NCI-H226 (cell line): Measurements from ENCODE around the gene C2CD4A.
"Not testable (repeated sequence)": the region's sequence is repeated elsewhere in the genome, so short reads cannot be mapped to it uniquely, and the experiment has no call there.

Experiments
- DNase-seq: peaks from one replicate; pipeline ENCODE4 v3.0.0-alpha.2; 2015

The C2CD4A gene

GRCh38 chr15:62066663-62067447 is at the start of gene C2CD4A:
Gene C2CD4A, plus strand, starts transcription at chr15:62066977. Its CDS starts 637 bp downstream, at chr15:62067614.
- DNase-seq: peak; percentile 39

GRCh38 chr15:62020576-62021160 is 46.1 kb upstream of the C2CD4A start:
- peak; percentile 17 for DNase-seq

- DNase-seq: peak; percentile 12
These were observed 44.7 kb upstream of the C2CD4A start for GRCh38 chr15:62021991-62022600.

- no peak for DNase-seq
These were observed 40.1 kb upstream of the C2CD4A start for GRCh38 chr15:62026487-62027262.

DNA sequence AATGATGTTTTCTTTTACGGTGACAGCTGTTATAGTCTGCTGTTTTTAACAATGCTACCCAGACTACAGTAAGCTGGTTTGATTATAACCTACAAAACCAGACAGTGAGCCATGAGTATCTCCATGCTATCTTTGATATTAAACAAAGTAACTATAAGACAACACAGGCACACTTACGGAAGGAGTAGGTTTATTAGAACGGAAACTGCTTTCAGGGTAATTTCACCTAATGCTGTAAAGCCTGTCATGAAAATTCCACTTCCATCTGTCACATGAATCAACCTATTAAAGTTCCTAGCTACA is 39.6 kb upstream of the C2CD4A start:
- DNase-seq: no peak

- DNase-seq: no peak
These were observed 38.9 kb upstream of the C2CD4A start for GRCh38 chr15:62027916-62028315.

- peak; percentile 56 for DNase-seq
These were observed 31.4 kb upstream of the C2CD4A start for GRCh38 chr15:62035256-62035924.

DNA sequence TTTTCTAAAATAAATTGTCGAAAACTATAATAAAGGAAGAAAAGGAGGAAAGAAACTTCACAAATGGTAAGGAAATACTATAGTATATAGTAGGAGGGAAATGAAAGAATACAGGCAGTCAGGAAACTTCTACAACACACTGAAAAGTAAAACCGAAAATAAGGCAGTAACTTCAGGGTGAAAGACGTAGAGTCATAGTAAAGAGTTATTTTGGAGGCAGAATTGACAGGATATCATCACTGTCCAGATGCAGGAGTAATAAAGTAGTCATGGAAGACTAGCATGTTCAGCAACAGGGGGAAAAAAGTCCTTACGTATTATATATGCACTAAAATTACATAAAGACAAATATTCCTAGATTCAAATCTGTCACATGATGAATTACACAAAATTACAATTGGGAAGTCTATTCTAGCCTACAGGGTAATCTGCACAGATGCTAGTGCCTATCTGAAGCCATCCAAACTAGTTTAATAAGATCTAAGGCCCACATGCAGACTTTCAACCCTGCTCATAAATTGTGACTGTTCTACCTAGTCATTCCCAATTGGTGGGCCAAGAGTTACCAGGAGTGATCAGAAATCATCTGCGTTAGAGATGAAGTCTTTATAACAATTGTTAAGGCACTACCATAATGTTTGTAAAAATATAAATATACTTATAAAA is 20.6 kb upstream of the C2CD4A start:
- no peak for DNase-seq

DNA sequence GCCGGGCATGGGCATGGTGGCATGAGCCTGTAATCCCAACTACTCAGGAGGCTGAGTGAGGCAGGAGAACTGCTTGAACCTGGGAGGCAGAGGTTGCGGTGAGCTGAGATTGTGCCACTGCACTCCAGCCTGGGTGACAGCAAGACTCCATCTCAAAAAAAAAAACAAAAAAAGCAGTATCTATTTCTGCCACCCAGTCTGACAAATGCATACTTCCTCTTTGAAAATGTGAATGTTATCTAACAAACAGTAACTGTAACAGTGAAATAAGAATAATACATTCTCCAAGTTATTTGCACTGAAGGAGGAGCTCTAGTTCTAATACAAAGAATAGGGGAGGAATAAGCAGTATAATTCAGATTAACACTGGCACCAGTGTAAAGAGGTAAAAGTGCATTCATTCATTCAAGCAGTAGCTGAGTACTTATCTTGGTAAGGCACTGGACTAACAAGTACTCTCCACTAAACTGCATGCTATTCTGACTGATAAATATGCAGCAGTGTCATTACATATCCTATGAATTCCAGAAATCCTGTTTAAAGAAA is 19.4 kb upstream of the C2CD4A start:
- DNase-seq: no peak

DNA sequence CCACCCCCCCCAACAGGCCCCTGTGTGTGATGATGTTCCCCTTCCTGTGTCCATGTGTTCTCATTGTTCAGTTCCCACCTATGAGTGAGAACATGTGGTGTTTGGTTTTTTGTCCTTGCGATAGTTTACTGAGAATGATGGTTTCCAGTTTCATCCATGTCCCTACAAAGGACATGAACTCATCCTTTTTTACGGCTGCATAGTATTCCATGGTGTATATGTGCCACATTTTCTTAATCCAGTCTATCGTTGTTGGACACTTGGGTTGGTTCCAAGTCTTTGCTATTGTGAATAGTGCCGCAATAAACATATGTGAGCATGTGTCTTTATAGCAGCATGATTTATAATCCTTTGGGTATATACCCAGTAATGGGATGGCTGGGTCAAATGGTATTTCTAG is 18.5 kb upstream of the C2CD4A start:
- DNase-seq: not testable (repeated sequence)

- DNase-seq: no peak
These were observed 16.7 kb upstream of the C2CD4A start for GRCh38 chr15:62050115-62050514.

DNA sequence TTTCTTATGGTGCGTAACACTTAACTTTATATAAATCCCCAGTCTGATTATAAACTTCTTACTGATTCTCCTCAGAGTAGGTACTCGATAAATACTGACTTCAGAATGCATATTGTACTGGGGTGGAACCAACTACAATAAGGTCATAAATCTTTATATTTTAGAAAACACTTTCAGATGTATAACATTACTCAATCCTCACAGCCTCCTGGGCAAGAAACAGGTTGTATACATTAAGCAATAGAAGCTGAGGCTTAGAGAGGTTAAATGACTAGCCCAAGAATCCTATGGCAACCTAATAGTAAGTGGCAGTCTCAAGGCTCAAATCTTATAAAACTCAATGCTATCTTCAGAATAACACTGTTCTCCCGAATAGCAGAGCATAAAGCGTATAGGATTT is 15.6 kb upstream of the C2CD4A start:
- no peak for DNase-seq

DNA sequence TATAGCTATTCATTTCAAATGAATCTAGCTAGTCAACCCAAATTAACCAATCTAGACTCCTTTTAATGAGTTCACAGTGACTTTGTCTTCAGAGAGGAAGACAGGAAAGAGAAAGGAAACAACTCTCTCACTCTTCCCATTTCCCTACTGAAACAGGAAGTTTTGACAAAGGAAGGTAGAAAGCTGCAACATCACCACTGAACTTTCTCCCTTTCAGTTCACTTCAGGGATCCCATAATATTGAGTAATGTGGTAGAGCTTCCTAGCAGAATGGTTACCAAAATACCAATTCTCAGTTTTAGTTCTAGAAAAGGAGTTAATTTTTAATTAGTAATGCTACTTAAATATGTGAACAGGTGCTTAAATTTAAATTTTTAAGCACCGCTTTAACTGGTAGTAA is 14.1 kb upstream of the C2CD4A start:
- no peak for DNase-seq

DNA sequence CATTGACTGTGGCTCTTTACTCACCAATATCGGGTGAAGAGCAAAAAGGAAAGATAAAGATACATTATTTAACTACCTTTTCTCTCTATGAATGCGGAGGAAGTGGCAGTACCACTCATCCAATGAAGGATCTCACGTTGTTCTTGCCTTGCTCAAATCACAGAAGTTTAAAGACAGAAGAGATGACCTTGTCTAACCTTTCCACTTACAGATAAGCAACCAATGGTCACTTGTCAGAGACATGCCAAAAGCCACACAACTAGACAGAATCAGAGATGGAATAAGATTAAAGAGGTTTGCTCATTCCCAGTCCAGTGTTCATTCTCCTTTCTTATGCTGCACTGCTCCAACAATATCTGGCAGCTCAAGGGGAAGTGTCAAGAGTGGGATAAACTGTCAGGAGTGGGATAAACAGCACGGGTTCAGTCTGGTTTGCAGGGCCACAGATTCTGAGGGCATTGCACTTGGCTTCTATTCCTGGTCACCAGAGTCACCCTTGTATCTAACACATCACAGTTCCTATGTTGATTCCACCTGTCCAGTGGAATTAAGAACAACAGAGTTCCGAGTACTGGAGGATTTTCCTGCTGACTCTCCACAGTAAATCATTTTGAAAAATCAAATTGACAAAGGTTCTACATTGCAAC is 13.2 kb upstream of the C2CD4A start:
- DNase-seq: no peak

DNA sequence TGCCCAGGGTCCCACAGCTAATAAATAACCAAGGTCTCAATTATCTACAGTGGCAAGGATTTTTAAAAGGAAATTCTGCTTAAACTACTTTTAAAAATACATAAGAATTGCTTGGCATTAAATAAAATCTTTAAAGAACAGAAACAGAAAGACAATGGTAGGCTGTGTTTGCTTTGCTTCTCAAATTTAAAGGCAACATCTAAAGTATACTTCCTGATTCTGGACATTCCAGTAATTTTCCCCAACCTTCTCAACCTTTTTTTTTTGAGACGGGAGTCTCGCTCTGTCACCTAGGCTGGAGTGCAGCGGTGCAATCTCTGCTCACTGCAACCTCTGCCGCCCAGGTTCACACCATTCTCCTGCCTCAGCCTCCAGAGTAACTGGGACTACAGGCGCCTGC is 11.8 kb upstream of the C2CD4A start:
- no peak for DNase-seq

DNA sequence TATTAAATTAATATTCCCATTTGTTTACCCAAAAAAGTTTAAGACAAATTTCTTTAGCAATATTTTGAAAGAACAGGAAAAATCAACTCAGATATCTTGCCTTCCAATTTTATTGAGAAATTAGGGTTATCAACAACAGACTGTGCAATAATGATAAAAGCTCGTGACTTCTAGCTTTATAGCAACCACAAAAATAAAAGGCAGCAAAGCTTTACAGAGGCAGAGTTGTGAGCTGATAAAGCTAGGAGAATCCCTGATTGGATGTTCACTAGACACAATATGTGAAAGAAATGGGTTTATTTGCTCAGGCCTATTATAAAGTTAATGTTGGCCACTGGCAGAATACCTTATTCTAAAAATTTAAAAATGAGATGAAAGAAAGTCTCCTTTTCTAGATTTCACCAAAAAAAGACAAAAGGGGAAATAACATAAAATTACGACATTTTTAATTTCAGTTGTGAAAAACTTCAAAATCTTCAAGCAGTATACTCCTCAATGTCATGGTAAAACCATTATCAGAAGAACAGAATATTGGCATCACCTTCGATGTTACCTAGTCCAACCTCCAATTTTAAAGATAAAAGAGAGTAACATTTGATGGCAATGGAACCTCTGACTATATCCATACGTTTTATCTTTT is 9.3 kb upstream of the C2CD4A start:
- DNase-seq: no peak

- no peak for DNase-seq
These were observed 8.3 kb upstream of the C2CD4A start for GRCh38 chr15:62058327-62059028.

DNA sequence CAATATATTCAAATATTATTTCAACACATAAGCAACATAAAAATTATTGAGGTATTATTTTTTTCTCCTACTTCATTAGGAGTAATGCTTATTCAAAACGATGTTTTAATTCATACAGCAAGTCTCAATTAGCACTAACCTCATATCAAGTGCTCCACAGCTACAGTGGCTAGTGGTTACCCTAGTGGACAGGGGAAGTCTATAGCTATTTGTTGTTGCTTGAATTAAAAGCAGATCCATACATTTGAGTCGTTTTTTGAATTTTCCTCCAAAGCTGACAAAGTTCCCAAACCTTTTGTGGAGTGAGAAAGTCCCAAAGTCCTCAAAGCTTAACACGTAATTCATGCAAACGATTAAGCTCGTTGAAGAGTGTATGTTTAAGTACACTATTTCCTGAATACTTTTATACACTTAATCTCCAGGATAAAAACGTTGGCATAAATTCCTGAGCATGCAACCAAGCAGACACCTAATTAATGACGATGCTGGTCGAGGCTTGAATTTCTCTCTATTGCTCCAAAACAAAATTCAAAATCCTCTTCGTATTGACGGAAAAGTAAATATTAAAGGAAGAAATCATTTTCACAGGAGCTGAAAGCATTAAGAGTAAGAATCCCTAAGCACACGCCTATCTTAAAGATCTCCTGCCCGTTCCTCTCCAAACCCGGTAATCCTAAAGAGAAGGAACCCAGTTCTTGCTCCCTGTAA is 7.5 kb upstream of the C2CD4A start:
- DNase-seq: no peak

DNA sequence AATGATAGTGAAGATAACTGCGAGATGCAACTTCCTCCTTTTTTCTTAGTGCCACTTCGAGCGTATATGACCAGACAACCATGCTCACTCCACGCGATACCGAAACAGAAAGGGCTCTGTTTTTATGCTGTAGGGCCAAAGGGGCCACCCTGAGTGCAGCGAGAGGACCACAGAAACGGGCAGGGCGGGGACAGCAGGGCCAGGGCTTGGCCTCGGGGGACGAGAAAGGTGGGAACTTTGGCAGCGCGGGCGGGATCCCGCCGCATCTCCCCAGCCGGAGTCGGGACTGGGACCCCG is 7.0 kb upstream of the C2CD4A start:
- peak; percentile 42 for DNase-seq
